T-helper 2 cell (primary cell): ENCODE measurements around the gene RASGRP2.

Experiments
- DNase-seq, 5 experiments: peaks; one replicate each; pipeline versions ENCODE4 v3.0.0 to v3.0.0-alpha.2; 2012 to 2022

The RASGRP2 gene

GRCh38 chr11:64770120-64770519 lies 26.2 kb upstream of the RASGRP2 start:
- no peak for DNase-seq

- DNase-seq: no peak
These were observed 25.3 kb upstream of the RASGRP2 start for GRCh38 chr11:64769283-64769682.

DNA sequence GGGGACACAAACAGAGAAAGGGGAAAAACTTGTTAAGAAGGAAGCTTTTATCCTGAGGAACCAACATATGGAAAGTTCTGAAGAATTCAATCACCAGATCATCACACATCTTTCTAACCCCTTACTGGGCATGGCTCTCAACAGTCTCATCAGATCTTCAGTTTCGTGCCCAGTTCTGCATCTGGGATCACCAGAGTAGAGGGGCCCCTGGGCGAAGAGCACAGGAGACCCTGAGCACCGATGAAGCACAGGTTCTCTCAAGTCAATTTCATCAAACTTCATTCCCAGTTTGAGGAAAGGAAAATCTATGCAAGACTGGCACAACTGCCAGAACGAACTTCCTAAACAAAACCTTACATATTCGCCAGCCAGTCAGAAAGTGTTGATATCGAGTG lies 24.4 kb upstream of the RASGRP2 start:
- DNase-seq: no peak

DNA sequence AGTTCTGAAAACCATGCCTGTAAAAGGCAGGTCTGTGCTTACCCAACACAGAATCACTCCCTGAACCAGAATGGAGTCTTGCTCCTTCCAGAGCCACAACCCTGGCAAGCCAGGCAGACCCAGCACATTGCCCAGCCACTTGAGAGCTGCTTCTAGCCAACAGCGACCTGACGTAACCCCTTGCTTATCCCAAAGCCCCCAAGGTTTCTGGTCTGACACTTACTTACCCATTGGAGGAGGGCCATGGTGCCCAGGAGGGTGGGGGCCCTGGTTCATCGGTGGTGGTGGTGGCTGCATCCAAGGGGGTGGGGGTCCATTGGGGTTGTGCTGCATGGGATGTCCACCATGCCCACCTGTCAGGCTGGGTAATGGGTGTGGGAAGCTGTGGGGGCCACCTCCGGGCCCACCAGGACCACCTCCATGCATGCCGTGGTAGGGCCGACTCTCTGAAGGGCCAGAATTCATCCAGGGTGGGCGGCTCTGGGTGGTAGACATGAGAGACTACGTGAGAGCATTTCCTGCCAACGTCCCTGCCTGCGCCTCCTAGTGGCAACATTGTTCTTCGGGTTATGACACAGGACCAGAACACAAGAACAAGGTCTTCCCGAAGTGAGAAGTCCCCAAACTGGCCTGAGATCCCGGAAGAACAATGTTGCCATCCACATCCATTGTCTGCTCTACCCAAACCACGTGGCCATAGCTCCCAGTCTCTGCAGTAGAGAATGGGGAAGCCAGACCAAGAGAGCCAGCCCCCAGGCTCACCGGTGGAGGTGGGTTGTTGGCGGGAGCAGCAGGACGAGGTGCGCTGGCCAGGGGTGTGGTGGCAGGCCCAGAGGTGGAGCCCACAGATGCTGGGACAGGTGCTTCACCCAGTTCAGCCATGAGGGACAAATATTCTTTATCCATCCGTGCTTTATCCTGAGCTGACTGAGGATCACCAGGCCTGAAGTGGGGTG lies 23.7 kb upstream of the RASGRP2 start:
- peak; percentile 52 to 78 (median 66) for DNase-seq

- DNase-seq: no peak
These were observed 22.9 kb upstream of the RASGRP2 start for GRCh38 chr11:64766881-64767280.

DNA sequence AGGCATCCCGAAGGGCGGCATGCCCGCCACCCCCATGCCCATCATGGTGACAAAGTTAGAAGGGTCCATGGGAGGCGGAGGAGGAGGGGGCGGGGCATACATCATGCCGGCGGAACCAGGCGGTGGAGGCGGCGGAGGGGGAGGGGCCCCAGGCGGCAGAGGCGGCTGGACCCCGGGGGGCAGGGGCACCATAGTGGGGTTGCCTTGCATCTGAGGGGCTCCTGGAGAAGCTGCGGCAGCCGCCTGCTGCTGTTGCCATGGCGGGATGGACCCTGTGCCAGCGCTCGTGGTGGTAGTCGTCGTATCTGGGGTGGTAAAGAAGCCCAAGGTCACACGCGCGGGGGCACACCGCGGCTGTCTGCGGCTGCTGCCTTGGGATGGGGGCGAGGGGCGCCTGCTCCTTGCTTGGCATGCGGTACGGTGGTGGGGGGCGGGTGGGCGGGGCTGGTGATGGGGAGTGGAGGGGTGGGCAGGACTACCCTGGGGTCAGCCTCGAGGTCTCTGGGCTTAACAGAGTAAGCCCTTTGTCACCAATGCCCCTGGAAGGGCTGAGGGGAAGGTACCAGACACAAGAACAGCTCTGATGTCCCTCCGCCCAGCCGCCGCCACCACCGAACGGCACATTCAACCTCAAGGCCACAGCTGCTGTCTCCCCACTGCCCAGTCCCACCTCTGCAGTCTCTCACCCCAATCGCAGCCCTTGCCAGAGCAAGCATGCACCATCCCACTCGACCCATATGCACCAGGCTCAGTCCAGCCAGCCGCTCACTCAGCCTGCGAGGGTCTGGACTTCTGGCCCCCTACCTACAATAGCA lies 22.1 kb upstream of the RASGRP2 start:
- DNase-seq: no peak

GRCh38 chr11:64765291-64765850 lies 21.4 kb upstream of the RASGRP2 start:
- no peak for DNase-seq

DNA sequence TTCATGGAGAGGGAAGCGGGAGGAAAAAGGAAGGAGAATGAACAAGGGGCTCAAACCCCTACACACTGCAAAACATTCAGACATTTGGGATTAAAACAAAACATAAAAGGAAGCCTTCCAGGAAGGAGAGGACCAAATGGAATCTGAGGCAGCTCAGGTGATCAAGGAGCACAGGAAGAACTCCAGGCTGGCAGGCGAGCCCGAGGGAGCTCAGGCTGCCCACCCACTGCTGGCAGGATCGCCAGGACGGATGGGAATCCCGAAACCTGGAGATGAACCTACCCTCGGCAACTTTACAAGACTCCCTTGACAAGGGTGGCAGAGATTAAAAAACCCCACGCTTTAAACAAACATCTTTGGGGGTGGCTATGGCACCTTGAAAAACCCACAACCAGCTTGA lies 20.8 kb upstream of the RASGRP2 start:
- no peak for DNase-seq

DNA sequence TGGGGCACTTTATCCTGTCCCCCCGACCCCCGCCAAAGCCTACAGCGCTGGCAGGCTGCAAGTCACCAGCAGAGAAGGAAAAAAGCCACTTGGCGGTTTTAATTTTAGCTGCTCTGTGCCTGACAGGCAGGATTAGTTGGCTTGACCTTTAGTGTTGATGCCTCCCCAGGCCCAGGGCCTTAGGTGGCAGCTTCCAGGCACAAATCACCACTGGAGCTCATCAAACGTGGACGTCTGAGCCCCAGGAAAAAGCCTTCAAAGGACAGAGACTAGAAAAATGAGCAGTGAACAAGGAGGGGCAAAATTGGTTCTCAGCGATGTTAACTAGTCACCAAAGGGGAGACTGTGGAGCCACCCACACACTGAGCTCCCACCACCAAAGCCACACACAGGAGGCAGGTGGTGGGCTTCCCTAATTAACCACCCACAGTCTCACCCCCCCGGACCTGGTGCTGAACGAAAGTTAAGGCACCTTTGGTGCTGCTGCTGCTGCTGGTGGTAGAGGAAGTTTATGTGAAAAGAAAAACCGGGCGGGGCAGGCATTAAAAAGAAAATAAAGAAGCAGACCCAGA lies 20.2 kb upstream of the RASGRP2 start:
- DNase-seq: peak in 3 of 5 experiments; percentile 63 to 87 (median 80)

DNA sequence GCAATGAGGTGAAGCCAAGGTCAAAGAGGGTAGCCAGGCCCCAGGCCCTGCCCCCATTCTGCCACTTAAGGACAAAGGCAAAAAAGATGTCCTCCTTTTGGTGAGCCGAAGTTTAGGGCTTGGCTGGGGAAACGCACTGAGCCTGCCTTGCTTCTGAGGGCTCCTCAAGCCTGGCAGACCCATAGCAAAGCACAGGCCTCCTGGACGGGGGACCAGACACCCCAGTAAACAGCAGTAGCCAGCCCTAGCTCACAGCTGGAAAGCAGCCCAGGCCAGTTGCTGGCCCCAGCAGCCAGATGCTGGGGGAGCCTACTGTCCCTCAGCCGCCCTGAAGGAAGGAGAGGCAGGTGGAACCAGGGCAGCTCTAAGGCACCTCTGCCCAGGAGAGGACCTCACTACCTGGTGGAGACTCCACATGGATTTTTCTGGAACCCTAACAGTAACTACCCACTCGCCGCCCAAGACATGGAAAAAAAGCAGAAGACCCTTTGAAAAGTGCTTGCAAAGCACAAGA lies 19.6 kb upstream of the RASGRP2 start:
- DNase-seq: no peak

- DNase-seq: peak in 2 of 5 experiments; percentile 29 to 52
These were observed 19.0 kb upstream of the RASGRP2 start for GRCh38 chr11:64762674-64763525.

DNA sequence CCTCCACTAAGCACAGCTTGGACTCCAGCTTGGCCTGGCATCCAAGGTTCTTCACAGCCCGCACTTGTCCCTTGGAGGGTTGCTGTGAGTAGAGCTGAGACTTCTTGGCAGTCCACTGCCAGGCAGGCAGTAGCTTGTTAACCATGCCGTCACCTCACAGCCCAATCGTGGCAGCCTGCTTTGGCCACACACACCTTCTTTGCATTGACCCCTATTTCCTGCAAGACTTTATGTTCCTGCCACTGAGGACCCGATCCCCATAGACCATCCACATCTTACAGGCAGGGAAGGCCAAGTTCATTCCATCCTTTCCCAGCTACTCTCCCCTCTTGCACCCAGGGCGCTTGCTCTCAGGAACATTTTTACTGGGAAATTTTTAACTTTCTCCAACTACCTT lies 18.3 kb upstream of the RASGRP2 start:
- no peak for DNase-seq

GRCh38 chr11:64760759-64761420 lies 16.9 kb upstream of the RASGRP2 start:
- no peak for DNase-seq

GRCh38 chr11:64759722-64760719 lies 16.1 kb upstream of the RASGRP2 start, which contains the start of gene PYGM:
PYGM (minus strand) TSS chr11:64759974; CDS start chr11:64759898, 76 bp downstream.
- no peak for DNase-seq

- no peak for DNase-seq
These were observed 15.3 kb upstream of the RASGRP2 start for GRCh38 chr11:64759131-64759721.

DNA sequence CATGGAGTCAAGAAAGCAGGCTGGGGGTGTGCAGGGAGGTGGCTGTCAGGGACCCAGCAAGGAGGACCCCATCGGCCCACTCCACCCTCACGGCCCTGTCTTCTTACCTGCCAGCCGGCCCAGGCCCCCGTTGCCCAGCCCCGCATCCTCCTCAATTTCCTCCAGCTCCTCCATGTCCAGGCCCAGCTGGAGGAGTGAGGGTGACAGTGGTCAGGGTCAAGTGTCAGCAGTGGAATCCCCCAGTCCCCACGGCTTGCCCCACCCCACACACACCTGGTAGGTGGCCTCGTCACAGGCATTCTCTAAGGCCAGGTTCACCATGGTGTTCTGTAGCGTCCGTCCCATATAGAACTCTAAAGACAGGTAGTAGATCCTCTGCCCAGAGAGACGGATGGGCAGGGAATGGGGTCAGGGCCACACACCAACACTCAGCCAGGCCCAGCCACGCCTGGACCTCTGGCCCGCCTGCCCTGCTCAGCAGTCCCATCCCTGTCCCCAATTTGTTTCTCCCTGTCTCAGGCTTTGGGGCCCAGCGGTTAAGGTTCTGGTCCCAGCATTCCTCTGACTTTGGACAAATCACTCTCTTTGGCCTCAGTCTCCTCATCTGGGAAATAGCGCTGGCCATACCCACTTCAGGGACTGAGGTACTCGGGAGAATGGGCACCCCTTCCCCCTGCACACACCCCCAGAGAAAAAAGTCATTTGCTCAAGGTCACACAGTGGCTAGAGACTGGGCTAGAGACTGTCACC lies 14.6 kb upstream of the RASGRP2 start:
- DNase-seq: no peak

GRCh38 chr11:64757549-64758329 lies 13.8 kb upstream of the RASGRP2 start:
- DNase-seq: no peak
